ENCODE measurements around the gene RBM14.

Gene RBM14, protein sequence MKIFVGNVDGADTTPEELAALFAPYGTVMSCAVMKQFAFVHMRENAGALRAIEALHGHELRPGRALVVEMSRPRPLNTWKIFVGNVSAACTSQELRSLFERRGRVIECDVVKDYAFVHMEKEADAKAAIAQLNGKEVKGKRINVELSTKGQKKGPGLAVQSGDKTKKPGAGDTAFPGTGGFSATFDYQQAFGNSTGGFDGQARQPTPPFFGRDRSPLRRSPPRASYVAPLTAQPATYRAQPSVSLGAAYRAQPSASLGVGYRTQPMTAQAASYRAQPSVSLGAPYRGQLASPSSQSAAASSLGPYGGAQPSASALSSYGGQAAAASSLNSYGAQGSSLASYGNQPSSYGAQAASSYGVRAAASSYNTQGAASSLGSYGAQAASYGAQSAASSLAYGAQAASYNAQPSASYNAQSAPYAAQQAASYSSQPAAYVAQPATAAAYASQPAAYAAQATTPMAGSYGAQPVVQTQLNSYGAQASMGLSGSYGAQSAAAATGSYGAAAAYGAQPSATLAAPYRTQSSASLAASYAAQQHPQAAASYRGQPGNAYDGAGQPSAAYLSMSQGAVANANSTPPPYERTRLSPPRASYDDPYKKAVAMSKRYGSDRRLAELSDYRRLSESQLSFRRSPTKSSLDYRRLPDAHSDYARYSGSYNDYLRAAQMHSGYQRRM

DNA sequence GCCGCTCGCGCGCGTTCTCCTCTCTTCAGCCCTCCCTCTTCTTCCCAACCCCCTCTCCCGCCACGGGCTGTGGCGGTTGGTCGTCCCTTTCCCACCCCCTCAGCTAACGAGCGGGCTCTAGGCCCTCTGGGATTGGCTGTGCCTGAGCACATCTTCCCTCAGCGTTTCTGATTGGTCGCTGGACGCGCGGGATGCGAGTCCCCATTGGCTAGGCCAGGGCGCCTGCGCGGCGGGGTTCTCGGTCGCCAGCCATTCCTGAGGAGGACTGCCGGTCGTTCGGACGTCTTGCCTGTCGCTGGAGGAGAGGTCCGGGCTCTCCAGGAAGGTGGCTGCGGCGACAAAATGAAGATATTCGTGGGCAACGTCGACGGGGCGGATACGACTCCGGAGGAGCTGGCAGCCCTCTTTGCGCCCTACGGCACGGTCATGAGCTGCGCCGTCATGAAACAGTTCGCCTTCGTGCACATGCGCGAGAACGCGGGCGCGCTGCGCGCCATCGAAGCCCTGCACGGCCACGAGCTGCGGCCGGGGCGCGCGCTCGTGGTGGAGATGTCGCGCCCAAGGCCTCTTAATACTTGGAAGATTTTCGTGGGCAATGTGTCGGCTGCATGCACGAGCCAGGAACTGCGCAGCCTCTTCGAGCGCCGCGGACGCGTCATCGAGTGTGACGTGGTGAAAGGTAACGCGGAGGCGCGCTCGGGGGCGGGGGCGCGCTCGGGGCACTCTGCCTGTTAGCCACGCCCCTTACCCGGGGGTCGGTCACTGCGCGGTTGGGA lies at the start of gene RBM14:
Gene RBM14, plus strand, starts transcription at position 252 of the 776 bp plus-strand sequence. Its CDS starts 91 bp downstream, at position 343.
- Histone ChIP-seq H3K27me3 (ENCODE audit: control insufficient read depth, low read length) (no peaks in the 10 kb centered on the region), H3K36me3 (ENCODE audit: control insufficient read depth, low read length) (peaks cover 53% of the 10 kb centered on the region), H3K79me2 (ENCODE audit: control insufficient read depth, low read length) (peaks cover 83% of the 10 kb centered on the region), H3K4me3 (ENCODE audit: low read length) (peak within 1 kb of the TSS; percentile 89), H3F3A (ENCODE audit: control insufficient read depth, insufficient read depth) (peaks cover 11% of the 10 kb centered on the region), H3K9me3 (ENCODE audit: control insufficient read depth, insufficient read depth, low read length) (no peaks in the 10 kb centered on the region), H3K27ac (ENCODE audit: low read depth, low read length) (peak within 1 kb of the TSS; percentile 82), H3K9me2 (replicated peaks; ENCODE audit: control insufficient read depth, low read length) (no peaks in the 10 kb centered on the region), H3K4me1 (ENCODE audit: control insufficient read depth, low read length) (peaks cover 64% of the 10 kb centered on the region), H4K20me1 (ENCODE audit: control insufficient read depth, insufficient read depth, low read depth, low read length) (peaks cover 37% of the 10 kb centered on the region), H3K4me2 (ENCODE audit: low read length) (peak within 1 kb of the TSS; percentile 97)
- TF ChIP-seq, protein P1, sequence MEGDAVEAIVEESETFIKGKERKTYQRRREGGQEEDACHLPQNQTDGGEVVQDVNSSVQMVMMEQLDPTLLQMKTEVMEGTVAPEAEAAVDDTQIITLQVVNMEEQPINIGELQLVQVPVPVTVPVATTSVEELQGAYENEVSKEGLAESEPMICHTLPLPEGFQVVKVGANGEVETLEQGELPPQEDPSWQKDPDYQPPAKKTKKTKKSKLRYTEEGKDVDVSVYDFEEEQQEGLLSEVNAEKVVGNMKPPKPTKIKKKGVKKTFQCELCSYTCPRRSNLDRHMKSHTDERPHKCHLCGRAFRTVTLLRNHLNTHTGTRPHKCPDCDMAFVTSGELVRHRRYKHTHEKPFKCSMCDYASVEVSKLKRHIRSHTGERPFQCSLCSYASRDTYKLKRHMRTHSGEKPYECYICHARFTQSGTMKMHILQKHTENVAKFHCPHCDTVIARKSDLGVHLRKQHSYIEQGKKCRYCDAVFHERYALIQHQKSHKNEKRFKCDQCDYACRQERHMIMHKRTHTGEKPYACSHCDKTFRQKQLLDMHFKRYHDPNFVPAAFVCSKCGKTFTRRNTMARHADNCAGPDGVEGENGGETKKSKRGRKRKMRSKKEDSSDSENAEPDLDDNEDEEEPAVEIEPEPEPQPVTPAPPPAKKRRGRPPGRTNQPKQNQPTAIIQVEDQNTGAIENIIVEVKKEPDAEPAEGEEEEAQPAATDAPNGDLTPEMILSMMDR (IDR thresholded peaks at IDR 0.05; ENCODE audit: low read depth, low read length, poor library complexity, severe bottlenecking): no peak

DNA sequence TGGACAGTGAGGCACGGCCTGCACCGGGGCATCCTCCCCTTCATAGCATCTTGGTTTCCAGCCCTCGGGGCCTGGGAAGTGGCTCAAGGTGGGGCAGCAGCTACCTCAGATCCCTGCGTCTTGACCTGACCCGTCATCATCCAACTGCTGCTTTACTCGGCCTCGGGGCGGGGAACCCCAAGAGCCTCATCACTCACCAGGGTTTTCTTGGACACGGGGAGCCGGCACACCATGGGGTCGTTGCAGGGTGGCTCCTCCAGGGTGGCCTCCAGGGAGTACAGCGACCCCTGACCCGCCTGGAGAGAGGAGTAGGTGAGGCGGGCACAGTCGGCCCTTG lies 48.7 kb upstream of the RBM14 start:
- Histone ChIP-seq H4K20me1 (ENCODE audit: control insufficient read depth, insufficient read depth, low read depth, low read length) (no peaks in the 10 kb centered on the region), H3K4me1 (ENCODE audit: control insufficient read depth, low read length) (peaks cover 11% of the 10 kb centered on the region), H3K27me3 (ENCODE audit: control insufficient read depth, low read length) (peaks cover 34% of the 10 kb centered on the region), H3K79me2 (ENCODE audit: control insufficient read depth, low read length) (no peaks in the 10 kb centered on the region), H3F3A (ENCODE audit: control insufficient read depth, insufficient read depth) (no peaks in the 10 kb centered on the region), H3K4me3 (ENCODE audit: low read length) (peak overlapping the region; percentile 69), H3K4me2 (ENCODE audit: low read length) (peak overlapping the region; percentile 76), H3K9me3 (ENCODE audit: control insufficient read depth, insufficient read depth, low read length) (no peaks in the 10 kb centered on the region), H3K27ac (ENCODE audit: low read depth, low read length) (no peak overlapping the region), H3K9me2 (replicated peaks; ENCODE audit: control insufficient read depth, low read length) (no peaks in the 10 kb centered on the region), H3K36me3 (ENCODE audit: control insufficient read depth, low read length) (no peaks in the 10 kb centered on the region)
- no peak for TF ChIP-seq EZH2phosphoT487 (IDR thresholded peaks at IDR 0.05; ENCODE audit: borderline replicate concordance, low read length)
- TF ChIP-seq, protein P1 (IDR thresholded peaks at IDR 0.05; ENCODE audit: low read depth, low read length, poor library complexity, severe bottlenecking): no peak

DNA sequence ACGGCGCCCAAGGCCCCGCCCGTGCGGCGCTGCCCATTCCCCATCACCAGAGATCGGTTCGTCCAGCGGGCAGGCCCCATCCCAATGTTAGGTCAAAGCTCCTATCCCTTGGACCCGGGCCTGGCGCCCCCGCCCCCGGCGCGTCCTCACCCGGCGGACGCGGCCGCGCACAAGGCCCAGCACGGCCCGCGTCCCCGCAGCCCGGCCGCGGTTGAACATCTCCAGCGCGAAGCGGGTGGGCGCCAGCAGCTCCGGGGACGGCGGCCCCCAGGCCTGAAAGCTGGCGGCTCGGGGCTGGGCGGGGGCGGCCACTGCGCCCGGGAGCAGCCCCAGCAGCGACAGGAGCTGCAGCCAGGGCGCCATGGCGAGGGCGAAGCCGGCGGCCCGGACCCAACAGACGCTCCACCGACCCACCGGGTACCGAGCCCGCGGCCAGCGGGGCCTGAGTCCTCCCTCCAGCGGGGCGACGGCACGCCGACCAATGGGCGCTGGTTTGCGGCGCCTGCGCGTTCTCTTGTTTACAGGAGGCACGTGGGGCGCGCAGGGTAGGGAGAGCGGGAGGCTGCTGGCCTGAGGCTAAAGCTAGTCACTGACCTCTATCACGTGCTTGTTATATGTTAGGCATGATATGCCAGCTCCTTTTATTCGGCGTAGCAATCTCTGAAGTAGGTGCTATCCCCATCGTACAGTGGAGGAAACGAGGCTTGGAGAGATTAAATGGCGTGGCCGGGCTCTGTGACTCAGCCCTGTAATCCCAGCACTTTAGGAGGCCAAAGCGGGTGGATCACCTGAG lies 48.1 kb upstream of the RBM14 start, which contains the start of gene CTSF:
Gene CTSF, minus strand, starts transcription at position 483 of the 793 bp plus-strand sequence. Its CDS starts 120 bp downstream, at position 363.
- Histone ChIP-seq H3K4me1 (ENCODE audit: control insufficient read depth, low read length) (peaks cover 11% of the 10 kb centered on the region), H3F3A (ENCODE audit: control insufficient read depth, insufficient read depth) (no peaks in the 10 kb centered on the region), H3K4me2 (ENCODE audit: low read length) (peak within 1 kb of the TSS; percentile 76), H3K27ac (ENCODE audit: low read depth, low read length) (no peak within 1 kb of the TSS), H3K27me3 (ENCODE audit: control insufficient read depth, low read length) (peaks cover 34% of the 10 kb centered on the region), H3K79me2 (ENCODE audit: control insufficient read depth, low read length) (no peaks in the 10 kb centered on the region), H3K4me3 (ENCODE audit: low read length) (peak within 1 kb of the TSS; percentile 69), H3K36me3 (ENCODE audit: control insufficient read depth, low read length) (no peaks in the 10 kb centered on the region), H3K9me3 (ENCODE audit: control insufficient read depth, insufficient read depth, low read length) (no peaks in the 10 kb centered on the region), H4K20me1 (ENCODE audit: control insufficient read depth, insufficient read depth, low read depth, low read length) (no peaks in the 10 kb centered on the region), H3K9me2 (replicated peaks; ENCODE audit: control insufficient read depth, low read length) (no peaks in the 10 kb centered on the region)
- no peak for TF ChIP-seq EZH2phosphoT487 (IDR thresholded peaks at IDR 0.05; ENCODE audit: borderline replicate concordance, low read length)
- TF ChIP-seq, protein P1 (IDR thresholded peaks at IDR 0.05; ENCODE audit: low read depth, low read length, poor library complexity, severe bottlenecking): no peak

Data from DOHH2 (cell line).